ENCODE results near the gene MYO10. TPM values are rescaled to one million over a fixed set of nuclear protein-coding genes. Genes with fewer than 3 reads are reported as not detected.

MYO10 gene
- total and polyA plus RNA-seq, 2 experiments from 2014 or later, result 119 to 276 TPM

- TF ChIP-seq, protein P1, sequence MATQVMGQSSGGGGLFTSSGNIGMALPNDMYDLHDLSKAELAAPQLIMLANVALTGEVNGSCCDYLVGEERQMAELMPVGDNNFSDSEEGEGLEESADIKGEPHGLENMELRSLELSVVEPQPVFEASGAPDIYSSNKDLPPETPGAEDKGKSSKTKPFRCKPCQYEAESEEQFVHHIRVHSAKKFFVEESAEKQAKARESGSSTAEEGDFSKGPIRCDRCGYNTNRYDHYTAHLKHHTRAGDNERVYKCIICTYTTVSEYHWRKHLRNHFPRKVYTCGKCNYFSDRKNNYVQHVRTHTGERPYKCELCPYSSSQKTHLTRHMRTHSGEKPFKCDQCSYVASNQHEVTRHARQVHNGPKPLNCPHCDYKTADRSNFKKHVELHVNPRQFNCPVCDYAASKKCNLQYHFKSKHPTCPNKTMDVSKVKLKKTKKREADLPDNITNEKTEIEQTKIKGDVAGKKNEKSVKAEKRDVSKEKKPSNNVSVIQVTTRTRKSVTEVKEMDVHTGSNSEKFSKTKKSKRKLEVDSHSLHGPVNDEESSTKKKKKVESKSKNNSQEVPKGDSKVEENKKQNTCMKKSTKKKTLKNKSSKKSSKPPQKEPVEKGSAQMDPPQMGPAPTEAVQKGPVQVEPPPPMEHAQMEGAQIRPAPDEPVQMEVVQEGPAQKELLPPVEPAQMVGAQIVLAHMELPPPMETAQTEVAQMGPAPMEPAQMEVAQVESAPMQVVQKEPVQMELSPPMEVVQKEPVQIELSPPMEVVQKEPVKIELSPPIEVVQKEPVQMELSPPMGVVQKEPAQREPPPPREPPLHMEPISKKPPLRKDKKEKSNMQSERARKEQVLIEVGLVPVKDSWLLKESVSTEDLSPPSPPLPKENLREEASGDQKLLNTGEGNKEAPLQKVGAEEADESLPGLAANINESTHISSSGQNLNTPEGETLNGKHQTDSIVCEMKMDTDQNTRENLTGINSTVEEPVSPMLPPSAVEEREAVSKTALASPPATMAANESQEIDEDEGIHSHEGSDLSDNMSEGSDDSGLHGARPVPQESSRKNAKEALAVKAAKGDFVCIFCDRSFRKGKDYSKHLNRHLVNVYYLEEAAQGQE (IDR thresholded peaks at IDR 0.05; ENCODE audit: unreplicated experiment), result no peak
- TF ChIP-seq, protein P2, sequence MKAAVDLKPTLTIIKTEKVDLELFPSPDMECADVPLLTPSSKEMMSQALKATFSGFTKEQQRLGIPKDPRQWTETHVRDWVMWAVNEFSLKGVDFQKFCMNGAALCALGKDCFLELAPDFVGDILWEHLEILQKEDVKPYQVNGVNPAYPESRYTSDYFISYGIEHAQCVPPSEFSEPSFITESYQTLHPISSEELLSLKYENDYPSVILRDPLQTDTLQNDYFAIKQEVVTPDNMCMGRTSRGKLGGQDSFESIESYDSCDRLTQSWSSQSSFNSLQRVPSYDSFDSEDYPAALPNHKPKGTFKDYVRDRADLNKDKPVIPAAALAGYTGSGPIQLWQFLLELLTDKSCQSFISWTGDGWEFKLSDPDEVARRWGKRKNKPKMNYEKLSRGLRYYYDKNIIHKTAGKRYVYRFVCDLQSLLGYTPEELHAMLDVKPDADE (IDR thresholded peaks at IDR 0.05), result no peak
- TF ChIP-seq CTCF (conservative IDR thresholded peaks at IDR 0.05; ENCODE audit: low read depth in 2 of 2) (no peak), POLR2AphosphoS5 (IDR thresholded peaks at IDR 0.05; ENCODE audit: low read depth) (no peak)
These were observed 13.7 kb downstream of the MYO10 start (continued) for GRCh38 chr5:16922430-16922829.

DNA sequence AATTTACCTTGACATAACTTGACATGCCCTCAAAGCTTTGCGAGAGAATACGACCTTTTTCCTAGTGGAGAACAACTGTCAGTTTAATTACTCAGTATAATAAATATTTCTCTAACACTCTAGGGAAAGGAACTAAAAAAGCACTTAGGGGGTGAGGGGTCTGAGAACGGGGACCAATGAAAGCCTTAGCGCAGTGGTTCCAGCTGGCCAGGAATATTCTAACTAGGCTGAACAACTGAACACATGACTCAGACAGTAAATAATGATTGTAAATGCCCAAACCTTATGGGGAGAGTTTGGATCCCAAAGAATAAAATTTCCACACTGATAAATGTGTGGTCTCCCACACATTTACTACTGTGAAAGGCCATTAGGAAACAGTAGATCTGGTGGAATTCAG is 14.9 kb downstream of the MYO10 start:
- no peak overlapping the region for H3K4me3 Mint-ChIP-seq
- Histone ChIP-seq H3K4me3 (no peak overlapping the region), H3K36me3 (ENCODE audit: insufficient read depth) (no peaks in the 10 kb centered on the region), H2AFZ (no peak overlapping the region), H4K20me1 (replicated peaks; ENCODE audit: insufficient read depth) (peaks cover 7% of the 10 kb centered on the region), H3K79me2 (replicated peaks; ENCODE audit: insufficient read depth) (peaks cover 94% of the 10 kb centered on the region), H3K4me2 (no peak overlapping the region), H3K9me2 (ENCODE audit: insufficient read depth) (no peaks in the 10 kb centered on the region), H3K27ac (ENCODE audit: low read depth) (no peak overlapping the region), H3K4me1 (ENCODE audit: insufficient read depth) (no peaks in the 10 kb centered on the region), H3F3A (replicated peaks; ENCODE audit: low read depth) (no peaks in the 10 kb centered on the region), H3K27me3 (ENCODE audit: insufficient read depth) (no peaks in the 10 kb centered on the region)
- TF ChIP-seq EZH2 (IDR thresholded peaks at IDR 0.05; ENCODE audit: low read depth, unreplicated experiment) (no peak), STAT1 (IDR thresholded peaks at IDR 0.05; ENCODE audit: unreplicated experiment) (no peak), NANOG (IDR thresholded peaks at IDR 0.05; ENCODE audit: borderline replicate concordance) (no peak), ZNF462 (CRISPR knock-in tag; IDR thresholded peaks at IDR 0.05) (no peak)
- peaks cover 4% of the 10 kb centered on the region for H3K27me3 Mint-ChIP-seq (ENCODE audit: insufficient read depth, low read depth, poor library complexity)
- 0 out of 3 replicates have a peak, but pooled peaks cover 5% of the 10 kb centered on the region for H3K36me3 Mint-ChIP-seq (ENCODE audit: low read depth)
- DNase-seq (ENCODE audit: low spot score), result no peak
- ATAC-seq, result no peak
- H3K4me1 Mint-ChIP-seq, result peaks cover 13% of the 10 kb centered on the region
- no peak overlapping the region for H3K27ac Mint-ChIP-seq
- H3K9me3 Mint-ChIP-seq, result no peaks in the 10 kb centered on the region

All from GM23338 (cell line).